ENCODE results near the gene PCGF3. TPM values are rescaled to one million over a fixed set of nuclear protein-coding genes. Genes with fewer than 3 reads are reported as not detected.

PCGF3 gene
- total RNA-seq, 1 donor from 2014 or later = 23.0 TPM

- H3K4me3 ChIP-seq (ENCODE audit: low read length in 3 of 3) = no peak overlapping the region
- H3K9ac ChIP-seq (ENCODE audit: low read depth in 1 of 3, low read length in 3 of 3) = no peak overlapping the region
- H3K27me3 ChIP-seq (ENCODE audit: control insufficient read depth in 3 of 3, insufficient read depth in 3 of 3, low read length in 3 of 3) = no peaks in the 10 kb centered on the region
- H3K27ac ChIP-seq (ENCODE audit: low read depth, low read length) = no peak overlapping the region
- H3K9me3 ChIP-seq (ENCODE audit: control insufficient read depth in 3 of 3, low read length in 3 of 3) = no peaks in the 10 kb centered on the region
- H3K4me1 ChIP-seq (ENCODE audit: control insufficient read depth in 3 of 3, insufficient read depth in 3 of 3, low read length in 3 of 3) = peaks cover 3 to 8% (median 4%) of the 10 kb centered on the region in 3 donors
- peaks cover 28 to 39% (median 36%) of the 10 kb centered on the region in 3 donors for H3K36me3 ChIP-seq (ENCODE audit: control insufficient read depth in 3 of 3, insufficient read depth in 3 of 3, low read length in 3 of 3)
These were observed 56.1 kb downstream of the PCGF3 start for GRCh38 chr4:761739-762138.

GRCh38 chr4:762211-763190 is 56.9 kb downstream of the PCGF3 start:
- Histone ChIP-seq H3K4me3 (ENCODE audit: low read length in 3 of 3) (no peak overlapping the region), H3K9ac (ENCODE audit: low read depth in 1 of 3, low read length in 3 of 3) (no peak overlapping the region), H3K9me3 (ENCODE audit: control insufficient read depth in 3 of 3, low read length in 3 of 3) (no peaks in the 10 kb centered on the region), H3K27me3 (ENCODE audit: control insufficient read depth in 3 of 3, insufficient read depth in 3 of 3, low read length in 3 of 3) (no peaks in the 10 kb centered on the region), H3K27ac (ENCODE audit: low read depth, low read length) (no peak overlapping the region), H3K4me1 (ENCODE audit: control insufficient read depth in 3 of 3, insufficient read depth in 3 of 3, low read length in 3 of 3) (peaks cover 3 to 8% (median 6%) of the 10 kb centered on the region in 3 donors), H3K36me3 (ENCODE audit: control insufficient read depth in 3 of 3, insufficient read depth in 3 of 3, low read length in 3 of 3) (peaks cover 35 to 42% (median 42%) of the 10 kb centered on the region in 3 donors)

DNA sequence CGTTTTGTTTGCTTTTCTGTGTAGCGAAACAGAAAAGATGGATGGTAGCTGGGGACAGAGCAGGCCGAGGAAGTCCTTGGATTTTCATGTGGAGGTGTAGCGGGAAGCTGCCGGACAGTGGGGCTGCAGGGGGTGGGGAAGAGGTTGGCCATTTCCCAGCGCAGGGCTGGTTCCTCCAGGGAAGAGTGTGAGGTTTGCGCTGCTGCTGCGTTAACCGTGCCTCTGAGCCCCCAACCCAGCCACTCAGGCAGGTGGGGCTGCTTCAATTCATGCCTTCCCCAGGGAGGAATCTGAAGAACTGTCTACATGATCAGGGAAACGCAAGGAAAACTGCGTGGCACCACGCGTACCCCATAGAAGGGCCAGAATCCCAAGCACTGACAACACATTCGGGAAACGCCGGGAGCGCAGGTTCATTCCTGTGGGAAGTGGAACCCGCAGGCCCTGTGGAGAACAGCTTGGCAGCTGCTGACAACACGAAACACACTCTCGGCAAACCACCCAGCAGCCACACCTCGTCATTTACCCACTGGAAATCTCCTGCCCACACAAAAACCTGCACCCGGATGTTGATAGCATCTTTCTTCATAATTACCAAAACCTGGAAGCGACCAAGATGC is 57.7 kb downstream of the PCGF3 start:
- H3K4me3 ChIP-seq (ENCODE audit: low read length in 3 of 3) = no peak overlapping the region
- H3K9me3 ChIP-seq (ENCODE audit: control insufficient read depth in 3 of 3, low read length in 3 of 3) = no peaks in the 10 kb centered on the region
- peaks cover 38 to 42% (median 42%) of the 10 kb centered on the region in 3 donors for H3K36me3 ChIP-seq (ENCODE audit: control insufficient read depth in 3 of 3, insufficient read depth in 3 of 3, low read length in 3 of 3)
- no peak overlapping the region for H3K27ac ChIP-seq (ENCODE audit: low read depth, low read length)
- peaks cover 3 to 8% (median 6%) of the 10 kb centered on the region in 3 donors for H3K4me1 ChIP-seq (ENCODE audit: control insufficient read depth in 3 of 3, insufficient read depth in 3 of 3, low read length in 3 of 3)
- no peak overlapping the region for H3K9ac ChIP-seq (ENCODE audit: low read depth in 1 of 3, low read length in 3 of 3)
- H3K27me3 ChIP-seq (ENCODE audit: control insufficient read depth in 3 of 3, insufficient read depth in 3 of 3, low read length in 3 of 3) = no peaks in the 10 kb centered on the region

DNA sequence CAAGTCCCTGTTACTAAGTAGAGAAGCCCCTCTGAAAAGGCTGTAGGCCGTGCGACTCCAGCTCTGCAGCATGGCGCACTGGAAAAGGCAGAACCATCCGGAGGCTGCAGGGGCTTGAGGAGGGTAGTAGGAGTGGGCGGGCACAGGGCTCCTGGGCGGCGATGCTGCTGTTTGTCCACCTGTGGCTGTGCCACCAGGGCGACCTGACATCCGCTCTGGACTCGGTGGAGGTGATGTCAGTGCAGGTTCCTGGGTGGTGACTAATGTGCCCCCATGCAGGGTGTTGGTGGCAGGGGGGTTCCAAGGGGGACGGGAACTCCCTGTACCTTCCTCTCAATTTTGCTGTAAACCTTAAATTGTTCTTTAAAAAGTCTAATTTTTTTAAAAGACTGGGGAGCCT is 58.3 kb downstream of the PCGF3 start:
- Histone ChIP-seq H3K27ac (ENCODE audit: low read depth, low read length) (no peak overlapping the region), H3K9me3 (ENCODE audit: control insufficient read depth in 3 of 3, low read length in 3 of 3) (no peaks in the 10 kb centered on the region), H3K9ac (ENCODE audit: low read depth in 1 of 3, low read length in 3 of 3) (no peak overlapping the region), H3K4me1 (ENCODE audit: control insufficient read depth in 3 of 3, insufficient read depth in 3 of 3, low read length in 3 of 3) (peaks cover 3 to 8% (median 6%) of the 10 kb centered on the region in 3 donors), H3K36me3 (ENCODE audit: control insufficient read depth in 3 of 3, insufficient read depth in 3 of 3, low read length in 3 of 3) (peaks cover 38 to 43% (median 43%) of the 10 kb centered on the region in 3 donors), H3K4me3 (ENCODE audit: low read length in 3 of 3) (no peak overlapping the region), H3K27me3 (ENCODE audit: control insufficient read depth in 3 of 3, insufficient read depth in 3 of 3, low read length in 3 of 3) (no peaks in the 10 kb centered on the region)

DNA sequence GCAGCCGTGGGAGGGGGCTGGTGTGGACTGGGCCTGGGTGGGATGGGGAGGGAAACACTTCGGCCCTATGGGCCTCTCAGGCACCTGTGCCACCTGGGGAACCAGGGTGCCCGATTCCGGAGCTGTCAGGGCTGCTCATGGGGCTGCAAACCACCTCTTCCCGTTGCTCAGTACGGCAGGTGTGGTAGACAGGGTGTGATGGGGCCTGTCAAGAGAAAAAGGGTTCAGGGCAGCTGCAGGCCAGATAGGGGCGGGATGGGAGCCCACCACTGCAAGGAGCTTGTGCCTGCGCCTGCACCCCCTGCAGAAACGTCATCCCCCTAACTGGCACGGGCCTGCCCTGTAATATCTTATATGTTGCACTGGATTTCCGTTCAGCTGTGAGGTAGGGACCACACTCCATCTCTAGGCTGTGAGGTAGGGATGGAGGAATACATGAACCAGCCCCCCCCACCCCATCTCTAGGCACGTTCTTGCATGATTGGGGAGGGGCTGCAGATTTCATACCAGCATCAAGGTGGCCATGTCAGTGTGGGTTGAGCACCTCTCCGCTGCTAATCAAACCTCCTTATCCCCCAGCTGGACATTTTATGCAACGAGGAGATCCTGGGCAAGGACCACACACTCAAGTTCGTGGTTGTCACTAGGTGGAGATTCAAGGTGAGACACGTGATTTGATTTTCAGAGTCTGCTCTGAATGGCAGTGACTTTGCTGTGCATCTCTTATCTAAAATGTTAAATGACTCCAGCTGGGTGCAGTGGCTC is 59.0 kb downstream of the PCGF3 start:
- Histone ChIP-seq H3K4me1 (ENCODE audit: control insufficient read depth in 3 of 3, insufficient read depth in 3 of 3, low read length in 3 of 3) (peaks cover 3 to 8% (median 6%) of the 10 kb centered on the region in 3 donors), H3K36me3 (ENCODE audit: control insufficient read depth in 3 of 3, insufficient read depth in 3 of 3, low read length in 3 of 3) (peaks cover 38 to 49% (median 48%) of the 10 kb centered on the region in 3 donors), H3K27ac (ENCODE audit: low read depth, low read length) (no peak overlapping the region), H3K4me3 (ENCODE audit: low read length in 3 of 3) (no peak overlapping the region), H3K9ac (ENCODE audit: low read depth in 1 of 3, low read length in 3 of 3) (no peak overlapping the region), H3K9me3 (ENCODE audit: control insufficient read depth in 3 of 3, low read length in 3 of 3) (no peaks in the 10 kb centered on the region), H3K27me3 (ENCODE audit: control insufficient read depth in 3 of 3, insufficient read depth in 3 of 3, low read length in 3 of 3) (no peaks in the 10 kb centered on the region)

GRCh38 chr4:766152-766515 is 60.5 kb downstream of the PCGF3 start:
- Histone ChIP-seq H3K9ac (ENCODE audit: low read depth in 1 of 3, low read length in 3 of 3) (no peak overlapping the region), H3K36me3 (ENCODE audit: control insufficient read depth in 3 of 3, insufficient read depth in 3 of 3, low read length in 3 of 3) (peaks cover 35 to 47% (median 44%) of the 10 kb centered on the region in 3 donors), H3K27ac (ENCODE audit: low read depth, low read length) (no peak overlapping the region), H3K4me3 (ENCODE audit: low read length in 3 of 3) (no peak overlapping the region), H3K27me3 (ENCODE audit: control insufficient read depth in 3 of 3, insufficient read depth in 3 of 3, low read length in 3 of 3) (no peaks in the 10 kb centered on the region), H3K4me1 (ENCODE audit: control insufficient read depth in 3 of 3, insufficient read depth in 3 of 3, low read length in 3 of 3) (peaks cover 0 to 3% (median 0%) of the 10 kb centered on the region in 3 donors), H3K9me3 (ENCODE audit: control insufficient read depth in 3 of 3, low read length in 3 of 3) (no peaks in the 10 kb centered on the region)

DNA sequence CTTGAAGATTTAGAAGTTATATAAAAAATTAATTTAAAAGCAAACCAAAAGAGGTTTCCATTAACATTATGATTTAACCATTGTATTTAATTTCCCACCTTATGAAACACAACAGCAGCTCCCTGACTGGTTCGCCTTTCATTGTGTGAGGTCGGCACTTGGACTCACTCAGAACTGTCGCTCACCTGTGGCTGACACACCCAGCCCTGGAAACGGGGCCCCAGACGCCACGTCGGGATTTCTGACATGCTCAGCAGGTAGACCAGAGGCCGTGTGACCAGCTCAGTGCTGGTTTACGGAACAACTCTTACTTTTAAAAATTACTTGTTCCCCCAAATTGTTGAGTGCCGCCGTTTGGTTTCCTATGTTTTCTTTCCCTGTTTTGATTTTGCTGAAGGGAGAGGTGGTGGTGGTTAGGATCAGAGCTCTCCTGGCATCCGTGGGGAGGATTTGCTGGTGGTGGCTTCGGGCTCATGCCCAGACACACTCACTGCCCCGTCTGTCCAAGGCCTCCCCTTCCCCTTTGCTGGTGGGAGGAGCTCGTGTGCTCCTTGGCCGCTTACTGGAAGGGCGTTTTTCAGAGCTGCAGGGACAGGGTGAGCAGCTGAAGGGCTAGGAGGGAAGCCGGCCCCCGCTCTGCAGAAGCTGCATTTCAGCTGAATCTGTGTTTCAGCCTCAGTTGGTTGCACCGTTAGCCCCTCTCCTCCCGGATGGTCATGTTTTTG is 61.1 kb downstream of the PCGF3 start:
- H3K36me3 ChIP-seq (ENCODE audit: control insufficient read depth in 3 of 3, insufficient read depth in 3 of 3, low read length in 3 of 3) = peaks cover 38 to 46% (median 41%) of the 10 kb centered on the region in 3 donors
- peaks cover 1 to 7% (median 3%) of the 10 kb centered on the region in 3 donors for H3K4me1 ChIP-seq (ENCODE audit: control insufficient read depth in 3 of 3, insufficient read depth in 3 of 3, low read length in 3 of 3)
- H3K27ac ChIP-seq (ENCODE audit: low read depth, low read length) = no peak overlapping the region
- H3K4me3 ChIP-seq (ENCODE audit: low read length in 3 of 3) = no peak overlapping the region
- no peaks in the 10 kb centered on the region for H3K27me3 ChIP-seq (ENCODE audit: control insufficient read depth in 3 of 3, insufficient read depth in 3 of 3, low read length in 3 of 3)
- no peak overlapping the region for H3K9ac ChIP-seq (ENCODE audit: low read depth in 1 of 3, low read length in 3 of 3)
- no peaks in the 10 kb centered on the region for H3K9me3 ChIP-seq (ENCODE audit: control insufficient read depth in 3 of 3, low read length in 3 of 3)

DNA sequence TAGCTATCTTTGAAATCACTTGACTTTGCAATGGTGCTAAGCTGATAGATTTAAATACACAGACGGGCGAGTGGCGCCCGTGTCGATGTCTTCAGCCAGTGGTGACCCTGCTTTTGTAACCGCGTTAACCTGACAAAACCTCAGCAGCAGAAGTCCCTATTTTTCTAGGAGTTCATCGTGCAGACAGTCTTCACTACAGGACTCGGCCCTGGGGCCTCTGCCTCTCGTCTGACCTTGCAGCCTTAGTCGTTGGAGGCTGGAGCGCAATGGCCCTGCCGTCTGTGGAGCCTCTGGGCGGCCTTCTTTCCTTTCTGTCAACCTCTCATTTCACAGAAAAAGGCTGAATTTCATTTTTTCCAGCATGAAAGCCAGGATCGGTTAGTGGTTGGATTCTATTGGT is 62.4 kb downstream of the PCGF3 start:
- Histone ChIP-seq H3K4me3 (ENCODE audit: low read length in 3 of 3) (no peak overlapping the region), H3K9ac (ENCODE audit: low read depth in 1 of 3, low read length in 3 of 3) (no peak overlapping the region), H3K27ac (ENCODE audit: low read depth, low read length) (no peak overlapping the region), H3K4me1 (ENCODE audit: control insufficient read depth in 3 of 3, insufficient read depth in 3 of 3, low read length in 3 of 3) (peaks cover 10 to 13% (median 13%) of the 10 kb centered on the region in 3 donors), H3K27me3 (ENCODE audit: control insufficient read depth in 3 of 3, insufficient read depth in 3 of 3, low read length in 3 of 3) (no peaks in the 10 kb centered on the region), H3K9me3 (ENCODE audit: control insufficient read depth in 3 of 3, low read length in 3 of 3) (no peaks in the 10 kb centered on the region), H3K36me3 (ENCODE audit: control insufficient read depth in 3 of 3, insufficient read depth in 3 of 3, low read length in 3 of 3) (peaks cover 32 to 39% (median 34%) of the 10 kb centered on the region in 3 donors)

- H3K4me1 ChIP-seq (ENCODE audit: control insufficient read depth in 3 of 3, insufficient read depth in 3 of 3, low read length in 3 of 3) = peaks cover 16 to 20% (median 17%) of the 10 kb centered on the region in 3 donors
- peaks cover 30 to 35% (median 32%) of the 10 kb centered on the region in 3 donors for H3K36me3 ChIP-seq (ENCODE audit: control insufficient read depth in 3 of 3, insufficient read depth in 3 of 3, low read length in 3 of 3)
- no peak overlapping the region for H3K9ac ChIP-seq (ENCODE audit: low read depth in 1 of 3, low read length in 3 of 3)
- no peak overlapping the region for H3K27ac ChIP-seq (ENCODE audit: low read depth, low read length)
- H3K4me3 ChIP-seq (ENCODE audit: low read length in 3 of 3) = no peak overlapping the region
- no peaks in the 10 kb centered on the region for H3K9me3 ChIP-seq (ENCODE audit: control insufficient read depth in 3 of 3, low read length in 3 of 3)
- no peaks in the 10 kb centered on the region for H3K27me3 ChIP-seq (ENCODE audit: control insufficient read depth in 3 of 3, insufficient read depth in 3 of 3, low read length in 3 of 3)
These were observed 63.4 kb downstream of the PCGF3 start for GRCh38 chr4:768995-769394.
